Stimulated activated CD8-positive, alpha-beta memory T cell treated with anti-CD3 and anti-CD28 coated beads, Interleukin-12 subunit alpha, Interleukin-12 subunit beta, amount 100 ng/mL, for 24 hours (primary cell): ENCODE data around the gene IGFBP3.

ENCODE experiments used
- DNase-seq: peaks from one replicate; pipeline ENCODE4 v3.0.0-alpha.2; 2020; ENCODE audit errors: extremely low read depth

Gene IGFBP3

GRCh38 chr7:45872116-45873034 is 48.7 kb downstream of the IGFBP3 start:
- no peak for DNase-seq

GRCh38 chr7:45869426-45869825 is 51.6 kb downstream of the IGFBP3 start:
- no peak for DNase-seq

GRCh38 chr7:45867471-45867870 is 53.6 kb downstream of the IGFBP3 start:
- no peak for DNase-seq

GRCh38 chr7:45865594-45866410 is 55.3 kb downstream of the IGFBP3 start:
- no peak for DNase-seq

GRCh38 chr7:45863715-45864114 is 57.4 kb downstream of the IGFBP3 start:
- no peak for DNase-seq
